EH (cell line): Measurements from ENCODE around the gene CCKAR.

Experiments
- DNase-seq: peaks from one replicate; pipeline ENCODE4 v3.0.0-alpha.2; 2015; ENCODE audit warnings: low read depth

Gene CCKAR

GRCh38 chr4:26458157-26458561 lies 32.1 kb downstream of the CCKAR start:
- DNase-seq: peak; percentile 9

- no peak for DNase-seq
Measured at GRCh38 chr4:26457412-26457811, 32.9 kb downstream of the CCKAR start.

- no peak for DNase-seq
Measured at GRCh38 chr4:26455571-26455970, 34.7 kb downstream of the CCKAR start.

GRCh38 chr4:26454961-26455360 lies 35.3 kb downstream of the CCKAR start:
- DNase-seq: no peak

GRCh38 chr4:26452565-26453531 lies 37.4 kb downstream of the CCKAR start:
- no peak for DNase-seq

GRCh38 chr4:26451597-26451996 lies 38.7 kb downstream of the CCKAR start:
- DNase-seq: no peak

- no peak for DNase-seq
Measured at GRCh38 chr4:26450418-26450817, 39.9 kb downstream of the CCKAR start.

GRCh38 chr4:26447378-26447777 lies 42.9 kb downstream of the CCKAR start:
- DNase-seq: no peak

- DNase-seq: no peak
Measured at GRCh38 chr4:26441771-26442170, 48.5 kb downstream of the CCKAR start.

GRCh38 chr4:26441102-26441501 lies 49.2 kb downstream of the CCKAR start:
- DNase-seq: peak; percentile 54

- DNase-seq: no peak
Measured at GRCh38 chr4:26434030-26434639, 56.1 kb downstream of the CCKAR start.

- no peak for DNase-seq
Measured at GRCh38 chr4:26433556-26433955, 56.7 kb downstream of the CCKAR start.

- no peak for DNase-seq
Measured at GRCh38 chr4:26432419-26432818, 57.9 kb downstream of the CCKAR start.

- DNase-seq: no peak
Measured at GRCh38 chr4:26431461-26432180, 58.7 kb downstream of the CCKAR start.
